SKM-1 treated with dmso at 0.1 percent for 144 hours (cell line): Measurements from ENCODE around the gene NPAT.
"Not testable (repeated sequence)": the region's sequence is repeated elsewhere in the genome, so short reads cannot be mapped to it uniquely, and the experiment has no call there.

Experiments used
- DNase-seq: peaks from one replicate; lab custom pipeline; 2025; ENCODE audit not compliant: unreplicated experiment; lab: John Stamatoyannopoulos, UW

The NPAT gene

GRCh38 chr11:108160970-108161566, 61.4 kb downstream of the NPAT start:
- peak; percentile 4 for DNase-seq

- no peak for DNase-seq
Measured at GRCh38 chr11:108154591-108154990, 67.8 kb downstream of the NPAT start.

DNA sequence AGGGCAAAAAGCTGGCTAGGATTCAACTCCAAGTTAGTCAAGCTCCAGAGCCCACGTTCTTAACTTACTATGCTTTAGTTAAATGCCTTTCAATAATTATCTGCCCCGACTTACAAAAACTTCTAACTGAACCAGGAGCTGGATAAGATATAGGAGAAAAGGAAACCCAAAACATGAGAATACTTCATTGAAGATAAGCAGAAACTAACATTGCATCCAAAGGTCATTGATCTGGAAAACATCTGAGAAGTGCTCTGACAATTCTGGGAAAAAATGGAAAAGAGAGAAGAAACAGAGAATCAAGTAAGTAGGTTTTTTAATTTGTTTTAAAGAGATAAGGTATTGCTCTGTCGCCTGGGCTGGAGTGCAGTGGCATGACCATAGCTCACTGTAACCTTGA, 73.9 kb downstream of the NPAT start:
- DNase-seq, result no peak

GRCh38 chr11:108147150-108147549, 75.3 kb downstream of the NPAT start:
- no peak for DNase-seq

GRCh38 chr11:108144615-108145014, 77.8 kb downstream of the NPAT start:
- DNase-seq, result no peak

- no peak for DNase-seq
Measured at GRCh38 chr11:108142304-108142703, 80.1 kb downstream of the NPAT start.

- no peak for DNase-seq
Measured at GRCh38 chr11:108137212-108137611, 85.2 kb downstream of the NPAT start.

- no peak for DNase-seq
Measured at GRCh38 chr11:108135845-108136544, 86.4 kb downstream of the NPAT start.

GRCh38 chr11:108132993-108133538, 89.4 kb downstream of the NPAT start:
- DNase-seq, result not testable (repeated sequence)

- no peak for DNase-seq
Measured at GRCh38 chr11:108131993-108132392, 90.4 kb downstream of the NPAT start.

- no peak for DNase-seq
Measured at GRCh38 chr11:108128772-108129171, 93.7 kb downstream of the NPAT start.

DNA sequence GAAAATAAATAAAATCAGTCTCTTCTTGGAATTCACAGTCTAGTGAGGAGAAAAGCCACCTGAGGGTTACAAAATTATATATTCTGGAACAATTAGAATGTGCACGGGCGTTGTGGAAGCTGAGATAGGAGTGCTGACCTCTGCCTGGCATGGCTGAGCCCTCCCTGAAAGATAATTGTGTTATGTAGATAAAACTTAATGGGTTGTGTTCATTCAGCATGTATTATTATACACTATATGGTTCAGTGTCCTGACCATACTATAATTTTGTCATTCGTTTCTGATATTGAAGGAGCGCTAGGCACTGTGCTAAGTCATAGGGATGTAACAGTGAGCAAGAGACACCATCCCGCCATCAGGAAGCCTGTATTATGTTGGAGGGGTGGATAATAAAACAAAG, 97.3 kb downstream of the NPAT start:
- no peak for DNase-seq

GRCh38 chr11:108122166-108122628, 100.2 kb downstream of the NPAT start:
- DNase-seq, result no peak

- DNase-seq, result peak; percentile 88
Measured at GRCh38 chr11:108121274-108122155, 100.9 kb downstream of the NPAT start, which contains the start of gene ACAT1. Gene ACAT1 (plus strand): TSS chr11:108121567. CDS start chr11:108121607, 40 bp downstream.

DNA sequence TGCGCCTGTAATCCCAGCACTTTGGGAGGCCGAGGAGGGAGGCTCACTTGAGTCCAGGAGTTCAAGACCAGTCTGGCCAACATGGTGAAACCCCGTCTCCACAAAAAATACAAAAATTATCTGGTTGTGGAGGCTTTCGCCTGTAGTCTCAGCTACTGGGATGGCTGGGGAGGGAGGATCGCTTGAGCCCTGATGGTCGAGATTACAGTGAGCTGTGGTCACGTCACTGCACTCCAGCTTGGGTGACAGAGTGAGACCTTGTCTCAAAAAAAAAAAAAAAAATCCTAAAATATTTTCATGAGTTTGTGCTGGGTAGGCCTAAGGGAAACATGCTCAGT, 101.5 kb downstream of the NPAT start:
- not testable (repeated sequence) for DNase-seq

DNA sequence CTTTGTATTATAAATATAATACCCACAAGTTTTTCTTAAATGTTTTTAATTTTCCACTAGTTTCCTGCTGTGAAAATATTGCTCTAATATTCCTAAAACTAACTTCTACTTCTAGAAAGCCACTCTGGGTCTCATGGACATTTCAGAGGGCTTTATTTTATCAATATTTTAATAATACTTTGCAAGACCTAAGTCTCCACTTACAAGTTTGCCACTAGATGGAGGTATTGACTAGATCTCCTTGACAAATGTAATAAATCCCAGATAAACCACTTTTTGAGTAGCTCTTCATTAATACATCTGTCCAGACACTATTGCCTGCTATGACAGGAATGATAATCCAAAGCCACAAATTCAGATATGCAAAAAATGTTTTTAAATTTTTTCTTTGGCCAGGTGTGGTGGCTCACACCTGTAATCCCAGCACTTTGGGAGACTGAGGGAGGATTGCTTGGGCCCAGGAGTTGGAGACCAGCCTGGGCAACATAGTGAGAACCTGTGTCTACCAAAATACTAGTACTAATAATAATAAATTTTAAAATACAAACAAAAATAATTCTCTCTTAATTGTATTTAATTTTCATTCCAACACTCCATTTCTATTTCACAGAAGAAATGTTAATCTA, 104.6 kb downstream of the NPAT start:
- DNase-seq, result peak; percentile 30

DNA sequence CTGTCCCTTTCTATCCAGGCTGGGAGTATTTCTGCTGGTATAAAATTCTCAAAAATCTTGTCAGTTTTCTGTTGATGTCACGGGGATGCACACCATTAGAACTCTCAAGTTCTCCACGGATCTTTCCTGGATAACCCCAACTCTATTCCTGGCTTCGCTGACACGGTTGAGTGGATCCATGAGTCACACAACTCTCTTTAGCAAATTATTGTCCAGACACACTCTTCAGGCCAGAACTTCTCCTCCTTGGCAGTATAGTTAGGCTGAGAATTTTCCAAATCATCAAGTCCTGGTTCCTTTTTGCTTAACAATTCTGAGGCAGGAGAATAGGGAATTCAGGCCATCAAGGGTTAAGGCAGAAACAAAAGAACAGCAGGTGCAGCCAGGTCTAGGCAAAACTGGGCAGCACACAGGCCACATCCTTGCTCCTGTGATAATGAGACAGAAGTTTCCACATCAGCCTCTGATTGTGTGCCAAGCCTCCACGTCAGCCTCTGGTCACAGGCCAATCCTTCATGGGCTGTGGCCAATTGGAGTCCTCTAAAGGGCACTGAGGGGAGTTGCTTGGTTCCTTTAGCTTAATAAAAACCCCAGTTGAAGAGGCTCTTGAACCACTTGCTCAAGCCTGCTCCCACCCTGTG, 106.8 kb downstream of the NPAT start:
- no peak for DNase-seq

GRCh38 chr11:108112057-108112456, 110.4 kb downstream of the NPAT start:
- DNase-seq, result no peak

- no peak for DNase-seq
Measured at GRCh38 chr11:108111126-108111525, 111.3 kb downstream of the NPAT start.
